CD14-positive monocyte (primary cell): ENCODE results near the gene OR52K2. TPM values are rescaled to one million over a fixed set of nuclear protein-coding genes. Genes with fewer than 3 reads are reported as not detected.

Experiments
- DNase-seq, 3 donors: peaks; one replicate each; pipeline ENCODE4 v3.0.0-alpha.2; 2011 to 2022
- H2AFZ ChIP-seq: 2 replicates; pipeline ENCODE4 v1.6.0; 2012; ENCODE audit warnings: mild to moderate bottlenecking, low read depth, low read length, inconsistent platforms; ENCODE audit not compliant: insufficient read depth, poor library complexity, severe bottlenecking
- H3K27ac ChIP-seq, 2 donors: 1 replicate in 1 of 2; 2 replicates in 1 of 2; pipeline ENCODE4 v1.5.1; 2012 to 2013; ENCODE audit warnings: low read length in 2 of 2, control low read depth in 1 of 2, inconsistent platforms in 1 of 2, low read depth in 1 of 2, mild to moderate bottlenecking in 1 of 2
- H3K27me3 ChIP-seq, 2 donors: one replicate each; pipeline versions ENCODE4 v1.6.0 to v1.6.1; 2011 to 2013; ENCODE audit warnings: low read length in 2 of 2; ENCODE audit not compliant: control insufficient read depth in 2 of 2, insufficient read depth in 2 of 2
- H3K36me3 ChIP-seq, 2 donors: replicated peaks in 1 of 2; 1 replicate in 1 of 2; 2 replicates in 1 of 2; pipeline versions ENCODE4 v1.5.1 to v1.6.1; 2012 to 2013; ENCODE audit warnings: low read length in 2 of 2, control low read depth in 1 of 2, inconsistent platforms in 1 of 2, mild to moderate bottlenecking in 1 of 2; ENCODE audit not compliant: insufficient read depth in 2 of 2, control insufficient read depth in 1 of 2
- H3K4me1 ChIP-seq, 2 donors: 1 replicate in 1 of 2; 2 replicates in 1 of 2; pipeline versions ENCODE4 v1.5.1 to v1.6.1; 2012 to 2013; ENCODE audit warnings: low read length in 2 of 2, control low read depth in 1 of 2, inconsistent platforms in 1 of 2, mild to moderate bottlenecking in 1 of 2, moderate library complexity in 1 of 2; ENCODE audit not compliant: insufficient read depth in 2 of 2, control insufficient read depth in 1 of 2
- H3K4me2 ChIP-seq: replicated peaks from 2 replicates; pipeline ENCODE3; 2012; ENCODE audit warnings: low read length, moderate library complexity, mild to moderate bottlenecking; ENCODE audit not compliant: poor library complexity, severe bottlenecking; ENCODE audit errors: extremely low read depth
- H3K4me3 ChIP-seq, 3 experiments: fragments of 200-600 bp in 1 of 3; sonication (generic) in 1 of 3; replicated peaks in 1 of 3; 1 replicate in 2 of 3; 2 replicates in 1 of 3; pipeline ENCODE4 v1.5.1; 2011 to 2013; ENCODE audit warnings: low read length in 3 of 3, mild to moderate bottlenecking in 3 of 3, control low read depth in 2 of 3, low read depth in 2 of 3, inconsistent platforms in 1 of 3, moderate library complexity in 1 of 3
- H3K79me2 ChIP-seq: 2 replicates; pipeline ENCODE4 v1.6.0; 2012; ENCODE audit warnings: mild to moderate bottlenecking, control low read depth, inconsistent platforms, low read length, moderate library complexity; ENCODE audit not compliant: insufficient read depth
- H3K9ac ChIP-seq: 2 replicates; pipeline ENCODE4 v1.6.0; 2017; ENCODE audit warnings: low read length, mild to moderate bottlenecking; ENCODE audit not compliant: insufficient read depth, poor library complexity, severe bottlenecking
- H3K9me3 ChIP-seq, 2 donors: replicated peaks in 1 of 2; 1 replicate in 1 of 2; 2 replicates in 1 of 2; pipeline versions ENCODE4 v1.5.1 to v1.6.1; 2012 to 2013; ENCODE audit warnings: low read length in 2 of 2, control low read depth in 1 of 2; ENCODE audit not compliant: control insufficient read depth in 1 of 2, insufficient read depth in 1 of 2
- H4K20me1 ChIP-seq: 2 replicates; pipeline ENCODE4 v1.6.0; 2012; ENCODE audit warnings: mild to moderate bottlenecking, low read length, control low read depth, moderate library complexity; ENCODE audit not compliant: insufficient read depth
- H3K27ac Mint-ChIP-seq, 7 donors: one replicate each; pipeline ENCODE4 v1.8.0; 2020; ENCODE audit warnings: mild to moderate bottlenecking in 7 of 7, mixed read lengths in 7 of 7, moderate library complexity in 6 of 7, inconsistent platforms in 2 of 7
- H3K27me3 Mint-ChIP-seq, 3 donors: one replicate each; pipeline ENCODE4 v1.8.0; 2021 to 2022; ENCODE audit warnings: low read depth in 3 of 3, mild to moderate bottlenecking in 3 of 3, mixed read lengths in 3 of 3, moderate library complexity in 3 of 3, inconsistent platforms in 1 of 3
- H3K36me3 Mint-ChIP-seq, 2 donors: one replicate each; pipeline ENCODE4 v1.8.0; 2020; ENCODE audit warnings: mixed read lengths in 2 of 2, inconsistent platforms in 1 of 2, mild to moderate bottlenecking in 1 of 2
- H3K4me1 Mint-ChIP-seq: one replicate; pipeline ENCODE4 v1.8.0; 2020; ENCODE audit warnings: mild to moderate bottlenecking, mixed read lengths
- H3K4me3 Mint-ChIP-seq, 2 donors: one replicate each; pipeline ENCODE4 v1.8.0; 2020; ENCODE audit warnings: mild to moderate bottlenecking in 2 of 2, mixed read lengths in 2 of 2, moderate library complexity in 1 of 2
- H3K9me3 Mint-ChIP-seq, 7 donors: one replicate each; pipeline ENCODE4 v1.8.0; 2020 to 2022; ENCODE audit warnings: mixed read lengths in 7 of 7, mild to moderate bottlenecking in 6 of 7, moderate library complexity in 6 of 7, inconsistent platforms in 2 of 7
- CTCF ChIP-seq: fragments of 200-600 bp; IDR thresholded peaks from one replicate; pipeline ENCODE4 v1.8.0; 2022; ENCODE audit warnings: antibody characterized with exemption, mild to moderate bottlenecking
- WGBS: methylation state at CpG from one replicate; pipeline ENCODE4 v1.1.5; 2013; ENCODE audit warnings: missing lambda C conversion rate; ENCODE audit not compliant: insufficient coverage; 5-methylcytosine and 5-hydroxymethylcytosine counted together
- intact Hi-C, 2 donors: fragments of 100-400 bp; cut with micrococcal nuclease; formaldehyde crosslinking; loops; one replicate each; pipeline versions ENCODE4 v1.15.0 to v1.15.1; 2023
- polyA plus RNA-seq, 3 donors: library from polyadenylated mRNA; depleted of rRNA in 1 of 3; unstranded in 2 of 3; stranded (reverse) in 1 of 3; fragments of 300-500 nt in 2 of 3; fragments of >200 nt in 1 of 3; fragmentation: Illumina TruSeq in 2 of 3; gene quantifications; 1 replicate in 2 of 3; 2 replicates in 1 of 3; pipeline ENCODE4 v1.2.3, GENCODE V29; 2012 to 2021

OR52K2 gene
- polyA plus RNA-seq, 3 donors: 0.16 to 1.5 (median 0.41) TPM

- Histone ChIP-seq H3K4me2 (no peak overlapping the region), H4K20me1 (no peaks in the 10 kb centered on the region), H3K9me3 (no peaks in the 10 kb centered on the region), H3K4me3 (no peak overlapping the region), H3K27ac (no peak overlapping the region), H3K27me3 (peaks cover 3 to 4% of the 10 kb centered on the region in 2 donors), H3K79me2 (no peaks in the 10 kb centered on the region), H3K4me1 (peaks cover 7 to 11% of the 10 kb centered on the region in 2 donors), H3K9ac (no peak overlapping the region), H3K36me3 (no peaks in the 10 kb centered on the region), H2AFZ (no peak overlapping the region)
- Mint-ChIP-seq H3K4me1 (peaks cover 19% of the 10 kb centered on the region), H3K9me3 (peaks cover 0 to 7% (median 6%) of the 10 kb centered on the region in 7 donors), H3K27ac (no peak overlapping the region), H3K27me3 (peaks cover 6 to 17% (median 10%) of the 10 kb centered on the region in 3 donors), H3K4me3 (no peak overlapping the region), H3K36me3 (peaks cover 5 to 6% of the 10 kb centered on the region in 2 donors)
- intact Hi-C loops: no loop called here
- no peak for TF ChIP-seq CTCF
- peak in 1 of 3 donors; percentile 16 for DNase-seq
- WGBS: 77% methylated on average over 3 of the region's 7 CpGs
These were observed 46.4 kb downstream of the OR52K2 start for GRCh38 chr11:4495487-4495886.

GRCh38 chr11:4495986-4496385, 46.9 kb downstream of the OR52K2 start:
- peaks cover 7 to 11% of the 10 kb centered on the region in 2 donors for H3K4me1 ChIP-seq
- no peak overlapping the region for H2AFZ ChIP-seq
- H3K27ac Mint-ChIP-seq: no peak overlapping the region

More at GRCh38 chr11:4495986-4496385, 46.9 kb downstream of the OR52K2 start:
- no peaks in the 10 kb centered on the region for H3K36me3 ChIP-seq
- H3K9me3 ChIP-seq: no peaks in the 10 kb centered on the region
- no peak overlapping the region for H3K9ac ChIP-seq
- intact Hi-C loops: no loop called here
- peaks cover 3 to 4% of the 10 kb centered on the region in 2 donors for H3K27me3 ChIP-seq
- H3K4me3 Mint-ChIP-seq: peak overlapping the region in 1 of 2 donors; percentile 3
- no peak for TF ChIP-seq CTCF
- peaks cover 6 to 17% (median 10%) of the 10 kb centered on the region in 3 donors for H3K27me3 Mint-ChIP-seq
- H3K4me1 Mint-ChIP-seq: peaks cover 22% of the 10 kb centered on the region
- 93% methylated on average over 5 of the region's 6 CpGs for WGBS
- no peak overlapping the region for H3K27ac ChIP-seq
- peaks cover 0 to 7% (median 6%) of the 10 kb centered on the region in 7 donors for H3K9me3 Mint-ChIP-seq
- no peak for DNase-seq
- H4K20me1 ChIP-seq: no peaks in the 10 kb centered on the region
- H3K4me3 ChIP-seq: no peak overlapping the region
- H3K4me2 ChIP-seq: no peak overlapping the region
- H3K79me2 ChIP-seq: no peaks in the 10 kb centered on the region
- peaks cover 5 to 6% of the 10 kb centered on the region in 2 donors for H3K36me3 Mint-ChIP-seq
